Measurements from ENCODE around the gene RDH5. TPM values are rescaled to one million over a fixed set of nuclear protein-coding genes. Genes with fewer than 3 reads are reported as not detected.

The RDH5 gene
- polyA plus RNA-seq, 1 experiment = 5.2 TPM

- H3K27me3 ChIP-seq (ENCODE audit: control insufficient read depth, insufficient read depth, low read length) = no peaks in the 10 kb centered on the region
- H3K4me3 ChIP-seq (ENCODE audit: low read depth, low read length) = peak overlapping the region; percentile 77
- no peaks in the 10 kb centered on the region for H3K9me3 ChIP-seq (ENCODE audit: control insufficient read depth, insufficient read depth, low read length)
- DNase-seq (ENCODE audit: low read depth, low spot score) = no peak
- POLR2A ChIA-PET = interaction anchor here (0.6 to 2.6 kb wide), 7 partner anchors 8 to 366 kb away, joined by 3 to 16 read pairs (median 3); partner anchors contain the start of genes CD63, DNAJC14, ORMDL2 and PA2G4
- CTCF ChIA-PET = interaction anchor here (0.5 to 6.8 kb wide), 53 partner anchors 8 to 548 kb away, joined by 3 to 93 read pairs (median 5); partner anchors contain the start of genes CD63, DGKA, ORMDL2 and RDH5
- peak overlapping the region; percentile 78 for H3K27ac ChIP-seq (ENCODE audit: low read depth, low read length)
- TF ChIP-seq CTCF (IDR thresholded peaks at IDR 0.05; ENCODE audit: low read depth, low read length) = no peak
Observed at GRCh38 chr12:55737581-55738122, 17.5 kb downstream of the RDH5 start.

GRCh38 chr12:55738123-55739024 is 18.2 kb downstream of the RDH5 start:
- POLR2A ChIA-PET = interaction anchor here (0.7 to 2.6 kb wide), 6 partner anchors 9 to 366 kb away, joined by 3 to 16 read pairs (median 3); partner anchors contain the start of genes CD63, DNAJC14, ORMDL2 and PA2G4
- peak overlapping the region; percentile 78 for H3K27ac ChIP-seq (ENCODE audit: low read depth, low read length)
- peak overlapping the region; percentile 77 for H3K4me3 ChIP-seq (ENCODE audit: low read depth, low read length)
- H3K9me3 ChIP-seq (ENCODE audit: control insufficient read depth, insufficient read depth, low read length) = no peaks in the 10 kb centered on the region
- H3K27me3 ChIP-seq (ENCODE audit: control insufficient read depth, insufficient read depth, low read length) = no peaks in the 10 kb centered on the region
- DNase-seq (ENCODE audit: low read depth, low spot score) = no peak
- peak; percentile 74 for TF ChIP-seq CTCF (IDR thresholded peaks at IDR 0.05; ENCODE audit: low read depth, low read length)
- CTCF ChIA-PET = interaction anchor here (0.5 to 6.8 kb wide), 66 partner anchors 9 to 549 kb away, joined by 3 to 93 read pairs (median 5); partner anchors contain the start of genes CD63, DGKA, ORMDL2 and PYM1

GRCh38 chr12:55739025-55739378 is 18.8 kb downstream of the RDH5 start:
- CTCF ChIA-PET = interaction anchor here (0.6 to 6.8 kb wide), 52 partner anchors 9 to 415 kb away, joined by 3 to 93 read pairs (median 5); partner anchors contain the start of genes CD63, DGKA, ORMDL2 and PYM1
- Histone ChIP-seq H3K27ac (ENCODE audit: low read depth, low read length) (no peak overlapping the region), H3K4me3 (ENCODE audit: low read depth, low read length) (no peak overlapping the region)

GRCh38 chr12:55741931-55742680 is 21.9 kb downstream of the RDH5 start:
- no peak for TF ChIP-seq CTCF (IDR thresholded peaks at IDR 0.05; ENCODE audit: low read depth, low read length)
- DNase-seq (ENCODE audit: low read depth, low spot score) = no peak
- CTCF ChIA-PET = interaction anchor here (0.6 to 6.8 kb wide), 7 partner anchors 11 to 302 kb away, joined by 3 to 93 read pairs (median 4); no protein-coding TSS in a partner anchor

More at GRCh38 chr12:55739025-55739378, 18.8 kb downstream of the RDH5 start:
- no peak for DNase-seq (ENCODE audit: low read depth, low spot score)
- no peaks in the 10 kb centered on the region for H3K27me3 ChIP-seq (ENCODE audit: control insufficient read depth, insufficient read depth, low read length)
- POLR2A ChIA-PET = interaction anchor here (1.2 to 2.6 kb wide), 5 partner anchors 10 to 365 kb away, joined by 3 to 16 read pairs (median 3); partner anchors contain the start of genes CD63, ORMDL2 and PA2G4
- H3K9me3 ChIP-seq (ENCODE audit: control insufficient read depth, insufficient read depth, low read length) = no peaks in the 10 kb centered on the region
- TF ChIP-seq CTCF (IDR thresholded peaks at IDR 0.05; ENCODE audit: low read depth, low read length) = no peak

More at GRCh38 chr12:55741931-55742680, 21.9 kb downstream of the RDH5 start:
- Histone ChIP-seq H3K27ac (ENCODE audit: low read depth, low read length) (peak overlapping the region; percentile 65), H3K9me3 (ENCODE audit: control insufficient read depth, insufficient read depth, low read length) (no peaks in the 10 kb centered on the region), H3K4me3 (ENCODE audit: low read depth, low read length) (peak overlapping the region; percentile 58), H3K27me3 (ENCODE audit: control insufficient read depth, insufficient read depth, low read length) (no peaks in the 10 kb centered on the region)
- POLR2A ChIA-PET = interaction anchor here (0.6 kb wide), 2 partner anchors 13 to 76 kb away, joined by 3 to 7 read pairs; partner anchors contain the start of genes CD63, ORMDL2 and SARNP
